HEK293 (cell line): ENCODE results near the gene SAMD14.

Experiments
- HOXC10 ChIP-seq: sonication (generic); formaldehyde crosslinking; IDR thresholded peaks from 2 replicates; pipeline ENCODE4 v1.8.1; 2023; ENCODE audit warnings: mild to moderate bottlenecking, missing genetic modification reagents
- MZF1 ChIP-seq: fragments of 450-650 bp; formaldehyde crosslinking; IDR thresholded peaks from 2 replicates; pipeline ENCODE4 v1.5.1; 2017; ENCODE audit warnings: missing biosample characterization, missing genetic modification characterization, borderline replicate concordance
- YY2 ChIP-seq: fragments of 450-650 bp; formaldehyde crosslinking; IDR thresholded peaks from 2 replicates; pipeline ENCODE4 v1.5.1; 2016; ENCODE audit warnings: missing biosample characterization, missing genetic modification characterization
- ZBTB1 ChIP-seq: fragments of 450-650 bp; formaldehyde crosslinking; IDR thresholded peaks from 2 replicates; pipeline ENCODE4 v1.5.1; 2016; ENCODE audit warnings: missing biosample characterization, missing genetic modification characterization
- ZNF133 ChIP-seq: fragments of 450-650 bp; formaldehyde crosslinking; IDR thresholded peaks from 2 replicates; pipeline ENCODE4 v1.5.1; 2016; ENCODE audit warnings: missing biosample characterization, missing genetic modification characterization
- ZNF354C ChIP-seq: fragments of 450-650 bp; formaldehyde crosslinking; IDR thresholded peaks from 2 replicates; pipeline ENCODE4 v1.5.1; 2016; ENCODE audit warnings: missing biosample characterization, missing genetic modification characterization, low read depth, borderline replicate concordance
- ZNF561 ChIP-seq: fragments of 450-650 bp; IDR thresholded peaks from 2 replicates; pipeline ENCODE4 v1.5.1; 2018; ENCODE audit warnings: missing biosample characterization, missing genetic modification characterization, borderline replicate concordance
- ZNF626 ChIP-seq: fragments of 450-650 bp; sonication (Bioruptor Pico); formaldehyde crosslinking; IDR thresholded peaks from 2 replicates; pipeline ENCODE4 v1.5.1; 2018; ENCODE audit warnings: missing biosample characterization, missing genetic modification characterization, inconsistent platforms
- ZNF785 ChIP-seq: fragments of 450-650 bp; formaldehyde crosslinking; IDR thresholded peaks from 2 replicates; pipeline ENCODE4 v1.5.1; 2016; ENCODE audit warnings: missing biosample characterization, missing genetic modification characterization
- TF ChIP-seq, protein P1 (sequence below): fragments of 450-650 bp; formaldehyde crosslinking; IDR thresholded peaks from 2 replicates; pipeline ENCODE4 v1.5.1; 2016; ENCODE audit warnings: missing biosample characterization, missing genetic modification characterization
- TF ChIP-seq, protein P2 (sequence below): fragments of 450-650 bp; formaldehyde crosslinking; IDR thresholded peaks from 2 replicates; pipeline ENCODE4 v1.5.1; 2016; ENCODE audit warnings: missing biosample characterization, missing genetic modification characterization
- TF ChIP-seq, protein P3 (sequence below): fragments of 450-650 bp; formaldehyde crosslinking; IDR thresholded peaks from 2 replicates; pipeline ENCODE4 v1.5.1; 2016; ENCODE audit warnings: missing biosample characterization, missing genetic modification characterization
- TF ChIP-seq, protein P4 (sequence below): fragments of 450-650 bp; formaldehyde crosslinking; IDR thresholded peaks from 2 replicates; pipeline ENCODE4 v1.5.1; 2016; ENCODE audit warnings: missing biosample characterization, missing genetic modification characterization

DNA sequence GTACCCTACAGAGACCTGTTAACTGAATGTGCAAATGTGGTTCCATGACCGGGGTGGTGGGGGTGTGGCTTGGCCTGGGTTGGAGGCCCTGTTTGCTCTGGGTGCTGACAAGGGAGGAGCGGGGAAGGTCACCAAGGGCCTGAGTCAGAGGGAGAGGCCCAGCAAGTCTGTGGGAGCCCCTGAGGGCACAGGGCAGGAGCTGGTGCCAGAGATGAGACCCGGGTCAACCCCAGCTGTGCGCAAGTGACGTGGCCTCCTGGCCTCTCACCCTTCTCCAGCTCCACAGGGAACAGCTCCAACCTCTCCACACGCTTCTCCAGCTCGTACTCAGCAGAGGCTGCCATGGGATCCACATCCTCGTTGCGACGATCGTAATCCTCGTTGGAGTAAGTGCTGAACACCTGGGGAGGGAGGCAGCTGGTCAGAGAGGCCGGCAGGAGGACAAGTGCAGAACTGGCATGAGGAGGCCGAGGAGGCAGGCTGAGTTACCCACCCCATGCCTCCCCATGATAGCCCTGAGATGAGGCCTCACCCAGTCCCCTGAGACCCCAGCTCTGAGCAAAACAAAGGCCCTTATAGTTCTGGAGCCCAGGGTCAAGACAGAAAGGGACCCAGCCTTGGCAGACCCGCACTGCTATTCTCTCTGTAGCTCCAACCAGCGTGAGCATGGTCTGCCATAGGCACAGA lies 15.0 kb upstream of the SAMD14 start:
- TF ChIP-seq, protein P1, sequence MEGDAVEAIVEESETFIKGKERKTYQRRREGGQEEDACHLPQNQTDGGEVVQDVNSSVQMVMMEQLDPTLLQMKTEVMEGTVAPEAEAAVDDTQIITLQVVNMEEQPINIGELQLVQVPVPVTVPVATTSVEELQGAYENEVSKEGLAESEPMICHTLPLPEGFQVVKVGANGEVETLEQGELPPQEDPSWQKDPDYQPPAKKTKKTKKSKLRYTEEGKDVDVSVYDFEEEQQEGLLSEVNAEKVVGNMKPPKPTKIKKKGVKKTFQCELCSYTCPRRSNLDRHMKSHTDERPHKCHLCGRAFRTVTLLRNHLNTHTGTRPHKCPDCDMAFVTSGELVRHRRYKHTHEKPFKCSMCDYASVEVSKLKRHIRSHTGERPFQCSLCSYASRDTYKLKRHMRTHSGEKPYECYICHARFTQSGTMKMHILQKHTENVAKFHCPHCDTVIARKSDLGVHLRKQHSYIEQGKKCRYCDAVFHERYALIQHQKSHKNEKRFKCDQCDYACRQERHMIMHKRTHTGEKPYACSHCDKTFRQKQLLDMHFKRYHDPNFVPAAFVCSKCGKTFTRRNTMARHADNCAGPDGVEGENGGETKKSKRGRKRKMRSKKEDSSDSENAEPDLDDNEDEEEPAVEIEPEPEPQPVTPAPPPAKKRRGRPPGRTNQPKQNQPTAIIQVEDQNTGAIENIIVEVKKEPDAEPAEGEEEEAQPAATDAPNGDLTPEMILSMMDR (tag by site-specific recombination): no peak
- TF ChIP-seq, protein P2, sequence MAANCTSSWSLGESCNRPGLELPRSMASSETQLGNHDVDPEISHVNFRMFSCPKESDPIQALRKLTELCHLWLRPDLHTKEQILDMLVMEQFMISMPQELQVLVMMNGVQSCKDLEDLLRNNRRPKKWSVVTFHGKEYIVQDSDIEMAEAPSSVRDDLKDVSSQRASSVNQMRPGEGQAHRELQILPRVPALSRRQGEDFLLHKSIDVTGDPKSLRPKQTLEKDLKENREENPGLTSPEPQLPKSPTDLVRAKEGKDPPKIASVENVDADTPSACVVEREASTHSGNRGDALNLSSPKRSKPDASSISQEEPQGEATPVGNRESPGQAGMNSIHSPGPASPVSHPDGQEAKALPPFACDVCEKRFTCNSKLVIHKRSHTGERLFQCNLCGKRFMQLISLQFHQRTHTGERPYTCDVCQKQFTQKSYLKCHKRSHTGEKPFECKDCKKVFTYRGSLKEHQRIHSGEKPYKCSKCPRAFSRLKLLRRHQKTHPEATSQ (tag by site-specific recombination): no peak
- TF ChIP-seq YY2 (tag by site-specific recombination) (no peak), ZNF626 (no peak), ZNF133 (tag by site-specific recombination) (no peak), ZNF561 (tag by site-specific recombination) (no peak), ZNF785 (tag by site-specific recombination) (no peak), HOXC10 (CRISPR knock-in tag) (no peak), ZBTB1 (tag by site-specific recombination) (no peak), ZNF354C (no peak), MZF1 (tag by site-specific recombination) (no peak)
- TF ChIP-seq, protein P3, sequence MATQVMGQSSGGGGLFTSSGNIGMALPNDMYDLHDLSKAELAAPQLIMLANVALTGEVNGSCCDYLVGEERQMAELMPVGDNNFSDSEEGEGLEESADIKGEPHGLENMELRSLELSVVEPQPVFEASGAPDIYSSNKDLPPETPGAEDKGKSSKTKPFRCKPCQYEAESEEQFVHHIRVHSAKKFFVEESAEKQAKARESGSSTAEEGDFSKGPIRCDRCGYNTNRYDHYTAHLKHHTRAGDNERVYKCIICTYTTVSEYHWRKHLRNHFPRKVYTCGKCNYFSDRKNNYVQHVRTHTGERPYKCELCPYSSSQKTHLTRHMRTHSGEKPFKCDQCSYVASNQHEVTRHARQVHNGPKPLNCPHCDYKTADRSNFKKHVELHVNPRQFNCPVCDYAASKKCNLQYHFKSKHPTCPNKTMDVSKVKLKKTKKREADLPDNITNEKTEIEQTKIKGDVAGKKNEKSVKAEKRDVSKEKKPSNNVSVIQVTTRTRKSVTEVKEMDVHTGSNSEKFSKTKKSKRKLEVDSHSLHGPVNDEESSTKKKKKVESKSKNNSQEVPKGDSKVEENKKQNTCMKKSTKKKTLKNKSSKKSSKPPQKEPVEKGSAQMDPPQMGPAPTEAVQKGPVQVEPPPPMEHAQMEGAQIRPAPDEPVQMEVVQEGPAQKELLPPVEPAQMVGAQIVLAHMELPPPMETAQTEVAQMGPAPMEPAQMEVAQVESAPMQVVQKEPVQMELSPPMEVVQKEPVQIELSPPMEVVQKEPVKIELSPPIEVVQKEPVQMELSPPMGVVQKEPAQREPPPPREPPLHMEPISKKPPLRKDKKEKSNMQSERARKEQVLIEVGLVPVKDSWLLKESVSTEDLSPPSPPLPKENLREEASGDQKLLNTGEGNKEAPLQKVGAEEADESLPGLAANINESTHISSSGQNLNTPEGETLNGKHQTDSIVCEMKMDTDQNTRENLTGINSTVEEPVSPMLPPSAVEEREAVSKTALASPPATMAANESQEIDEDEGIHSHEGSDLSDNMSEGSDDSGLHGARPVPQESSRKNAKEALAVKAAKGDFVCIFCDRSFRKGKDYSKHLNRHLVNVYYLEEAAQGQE: no peak
- TF ChIP-seq, protein P4, sequence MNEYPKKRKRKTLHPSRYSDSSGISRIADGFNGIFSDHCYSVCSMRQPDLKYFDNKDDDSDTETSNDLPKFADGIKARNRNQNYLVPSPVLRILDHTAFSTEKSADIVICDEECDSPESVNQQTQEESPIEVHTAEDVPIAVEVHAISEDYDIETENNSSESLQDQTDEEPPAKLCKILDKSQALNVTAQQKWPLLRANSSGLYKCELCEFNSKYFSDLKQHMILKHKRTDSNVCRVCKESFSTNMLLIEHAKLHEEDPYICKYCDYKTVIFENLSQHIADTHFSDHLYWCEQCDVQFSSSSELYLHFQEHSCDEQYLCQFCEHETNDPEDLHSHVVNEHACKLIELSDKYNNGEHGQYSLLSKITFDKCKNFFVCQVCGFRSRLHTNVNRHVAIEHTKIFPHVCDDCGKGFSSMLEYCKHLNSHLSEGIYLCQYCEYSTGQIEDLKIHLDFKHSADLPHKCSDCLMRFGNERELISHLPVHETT (tag by site-specific recombination): no peak
